ENCODE data around the gene VARS2.
"Not testable (repeated sequence)": the region's sequence is repeated elsewhere in the genome, so short reads cannot be mapped to it uniquely, and the experiment has no call there.

Gene VARS2

DNA sequence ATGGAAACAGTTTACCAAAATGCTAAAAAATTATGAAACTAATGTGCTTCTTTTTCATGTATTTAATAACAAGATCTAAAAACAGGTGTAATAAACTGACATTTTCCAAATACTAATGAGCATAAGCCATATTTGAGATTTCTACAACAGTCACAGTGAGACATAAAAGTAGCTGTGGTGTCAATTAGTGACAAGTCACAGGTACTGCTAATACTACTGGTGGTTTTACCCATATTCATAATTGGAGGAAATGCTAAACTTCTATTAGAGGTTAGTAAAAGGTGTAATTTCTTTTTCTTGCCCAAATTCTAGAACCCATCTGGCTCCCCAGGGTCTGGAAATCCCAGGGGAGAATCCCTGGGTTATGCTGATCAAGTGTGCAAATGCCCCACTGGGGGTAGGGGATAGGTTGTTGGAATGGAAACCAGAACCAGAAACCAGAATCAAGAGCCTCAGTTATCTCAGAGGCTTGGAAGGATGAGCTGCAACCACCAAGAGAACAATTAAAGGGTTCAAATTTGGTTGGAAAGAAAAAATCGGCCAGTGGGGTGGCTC, 13.1 kb upstream of the VARS2 start:
- no peak overlapping the region for H3K4me2 ChIP-seq (ENCODE audit: low read length)
- H3K79me2 ChIP-seq (ENCODE audit: low read length) = no peaks in the 10 kb centered on the region
- TF ChIP-seq, protein P1, sequence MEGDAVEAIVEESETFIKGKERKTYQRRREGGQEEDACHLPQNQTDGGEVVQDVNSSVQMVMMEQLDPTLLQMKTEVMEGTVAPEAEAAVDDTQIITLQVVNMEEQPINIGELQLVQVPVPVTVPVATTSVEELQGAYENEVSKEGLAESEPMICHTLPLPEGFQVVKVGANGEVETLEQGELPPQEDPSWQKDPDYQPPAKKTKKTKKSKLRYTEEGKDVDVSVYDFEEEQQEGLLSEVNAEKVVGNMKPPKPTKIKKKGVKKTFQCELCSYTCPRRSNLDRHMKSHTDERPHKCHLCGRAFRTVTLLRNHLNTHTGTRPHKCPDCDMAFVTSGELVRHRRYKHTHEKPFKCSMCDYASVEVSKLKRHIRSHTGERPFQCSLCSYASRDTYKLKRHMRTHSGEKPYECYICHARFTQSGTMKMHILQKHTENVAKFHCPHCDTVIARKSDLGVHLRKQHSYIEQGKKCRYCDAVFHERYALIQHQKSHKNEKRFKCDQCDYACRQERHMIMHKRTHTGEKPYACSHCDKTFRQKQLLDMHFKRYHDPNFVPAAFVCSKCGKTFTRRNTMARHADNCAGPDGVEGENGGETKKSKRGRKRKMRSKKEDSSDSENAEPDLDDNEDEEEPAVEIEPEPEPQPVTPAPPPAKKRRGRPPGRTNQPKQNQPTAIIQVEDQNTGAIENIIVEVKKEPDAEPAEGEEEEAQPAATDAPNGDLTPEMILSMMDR (IDR thresholded peaks at IDR 0.05; ENCODE audit: low read depth, low read length) = no peak
- no peak for TF ChIP-seq EZH2phosphoT487 (IDR thresholded peaks at IDR 0.05; ENCODE audit: low read depth)
- H3K4me1 ChIP-seq (ENCODE audit: low read length) = peaks cover 13% of the 10 kb centered on the region
- no peak overlapping the region for H3K27ac ChIP-seq (ENCODE audit: low read length)
- H3K36me3 ChIP-seq (replicated peaks; ENCODE audit: low read depth, low read length) = no peaks in the 10 kb centered on the region
- no peaks in the 10 kb centered on the region for H4K20me1 ChIP-seq (ENCODE audit: insufficient read depth, low read length)
- H3K9me3 ChIP-seq (ENCODE audit: insufficient read depth, low read length) = no peaks in the 10 kb centered on the region
- no peak overlapping the region for H3K9ac ChIP-seq (ENCODE audit: low read length)
- H3K27me3 ChIP-seq (ENCODE audit: low read depth, low read length) = no peaks in the 10 kb centered on the region
- H2AFZ ChIP-seq (ENCODE audit: low read depth, low read length) = no peak overlapping the region
- H3K4me3 ChIP-seq (ENCODE audit: low read length) = no peak overlapping the region

DNA sequence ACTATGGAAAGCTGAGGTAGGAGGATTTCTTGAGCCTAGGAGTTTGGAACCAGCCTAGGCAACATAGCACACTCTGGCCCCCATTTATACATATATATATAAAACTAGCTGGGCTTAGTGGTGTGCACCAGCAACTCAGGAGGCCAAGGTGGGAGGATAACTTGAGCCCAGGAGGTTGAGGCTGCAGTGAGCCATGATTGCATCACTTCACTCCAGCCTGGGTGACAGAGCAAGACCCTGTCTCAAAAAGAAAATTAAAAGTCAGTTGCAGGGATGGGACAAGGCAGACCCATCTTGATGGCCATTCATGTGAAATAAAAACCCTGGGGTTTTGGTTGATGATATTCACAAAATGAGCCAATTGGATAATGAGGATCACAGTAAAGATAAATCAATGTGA, 12.6 kb upstream of the VARS2 start:
- Histone ChIP-seq H2AFZ (ENCODE audit: low read depth, low read length) (no peak overlapping the region), H3K79me2 (ENCODE audit: low read length) (no peaks in the 10 kb centered on the region), H3K27ac (ENCODE audit: low read length) (no peak overlapping the region), H3K27me3 (ENCODE audit: low read depth, low read length) (no peaks in the 10 kb centered on the region), H3K4me1 (ENCODE audit: low read length) (peaks cover 13% of the 10 kb centered on the region), H3K9ac (ENCODE audit: low read length) (no peak overlapping the region), H3K4me2 (ENCODE audit: low read length) (no peak overlapping the region), H3K9me3 (ENCODE audit: insufficient read depth, low read length) (no peaks in the 10 kb centered on the region), H3K36me3 (replicated peaks; ENCODE audit: low read depth, low read length) (no peaks in the 10 kb centered on the region), H4K20me1 (ENCODE audit: insufficient read depth, low read length) (no peaks in the 10 kb centered on the region), H3K4me3 (ENCODE audit: low read length) (no peak overlapping the region)
- no peak for TF ChIP-seq EZH2phosphoT487 (IDR thresholded peaks at IDR 0.05; ENCODE audit: low read depth)
- TF ChIP-seq, protein P1 (IDR thresholded peaks at IDR 0.05; ENCODE audit: low read depth, low read length) = no peak

DNA sequence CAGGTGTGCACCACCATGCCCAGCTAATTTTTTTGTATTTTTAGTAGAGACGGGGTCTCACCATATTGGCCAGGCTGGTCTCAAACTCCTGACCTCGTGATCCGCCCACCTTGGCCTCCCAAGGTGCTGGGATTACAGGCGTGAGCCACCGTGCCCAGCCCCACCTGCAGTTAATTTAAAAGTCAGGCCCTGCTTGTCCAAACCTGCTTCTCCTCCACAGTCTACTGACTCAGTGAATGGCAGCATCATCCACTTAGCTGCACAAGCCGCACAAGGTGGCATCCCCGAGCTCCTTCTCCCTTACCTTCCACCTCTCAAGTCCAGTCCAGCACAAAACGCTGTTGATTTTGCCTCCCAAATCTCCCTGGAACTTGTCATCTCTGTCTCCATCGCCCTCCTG, 11.8 kb upstream of the VARS2 start:
- H3K4me2 ChIP-seq (ENCODE audit: low read length); H3K4me3 ChIP-seq (ENCODE audit: low read length); H2AFZ ChIP-seq (ENCODE audit: low read depth, low read length): not testable (repeated sequence)

DNA sequence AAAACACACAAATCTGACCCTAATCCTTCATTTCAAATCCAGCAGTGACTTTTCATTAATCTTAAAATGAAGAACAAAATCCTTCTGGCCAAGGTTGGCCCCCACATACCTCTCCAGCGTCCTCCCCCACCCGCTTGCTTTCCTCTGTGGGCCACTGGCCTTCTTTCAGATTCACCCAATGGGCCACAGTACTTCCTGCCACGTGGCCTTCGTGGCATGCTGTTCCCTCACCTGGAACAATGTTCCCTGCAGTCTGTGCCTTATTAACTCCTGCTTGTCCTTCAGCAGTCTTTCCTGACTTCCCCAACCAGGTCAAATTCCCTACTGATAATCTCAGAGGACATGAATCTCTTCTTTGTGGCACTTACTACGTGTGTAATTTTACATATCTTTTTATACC, 11.3 kb upstream of the VARS2 start:
- H4K20me1 ChIP-seq (ENCODE audit: insufficient read depth, low read length) = no peaks in the 10 kb centered on the region
- no peak overlapping the region for H3K4me3 ChIP-seq (ENCODE audit: low read length)
- 0 out of 2 replicates have a peak overlapping the region, but pooled peaks have one; percentile 2 for H3K4me2 ChIP-seq (ENCODE audit: low read length)
- H3K27me3 ChIP-seq (ENCODE audit: low read depth, low read length) = no peaks in the 10 kb centered on the region
- H3K4me1 ChIP-seq (ENCODE audit: low read length) = peaks cover 13% of the 10 kb centered on the region
- H3K79me2 ChIP-seq (ENCODE audit: low read length) = no peaks in the 10 kb centered on the region
- no peak overlapping the region for H2AFZ ChIP-seq (ENCODE audit: low read depth, low read length)
- no peaks in the 10 kb centered on the region for H3K9me3 ChIP-seq (ENCODE audit: insufficient read depth, low read length)
- no peaks in the 10 kb centered on the region for H3K36me3 ChIP-seq (replicated peaks; ENCODE audit: low read depth, low read length)
- TF ChIP-seq EZH2phosphoT487 (IDR thresholded peaks at IDR 0.05; ENCODE audit: low read depth) = no peak
- TF ChIP-seq, protein P1 (IDR thresholded peaks at IDR 0.05; ENCODE audit: low read depth, low read length) = no peak
- no peak overlapping the region for H3K9ac ChIP-seq (ENCODE audit: low read length)
- no peak overlapping the region for H3K27ac ChIP-seq (ENCODE audit: low read length)

More for the DNA sequence above, 11.8 kb upstream of the VARS2 start:
- not testable (repeated sequence) for H3K27ac ChIP-seq (ENCODE audit: low read length); H3K9ac ChIP-seq (ENCODE audit: low read length); H3K36me3 ChIP-seq (replicated peaks; ENCODE audit: low read depth, low read length); H3K27me3 ChIP-seq (ENCODE audit: low read depth, low read length); H3K79me2 ChIP-seq (ENCODE audit: low read length); H4K20me1 ChIP-seq (ENCODE audit: insufficient read depth, low read length); H3K9me3 ChIP-seq (ENCODE audit: insufficient read depth, low read length)
- peaks cover 13% of the 10 kb centered on the region for H3K4me1 ChIP-seq (ENCODE audit: low read length)
